Upper lobe of right lung (tissue), 1 donor: ENCODE results near the gene ZBTB44. TPM values are rescaled to one million over a fixed set of nuclear protein-coding genes. Genes with fewer than 3 reads are reported as not detected.
"Not testable (repeated sequence)": the region's sequence is repeated elsewhere in the genome, so short reads cannot be mapped to it uniquely, and the experiment has no call there.

ENCODE experiments used
- ATAC-seq: fragments of 200-7000 bp; cut with Tn5 transposase; one replicate; pipeline ENCODE4 v1.9.1; 2020; ENCODE audit warnings: mild to moderate bottlenecking, moderate library complexity
- DNase-seq: peaks from one replicate; pipeline ENCODE4 v3.0.0-alpha.2; 2020
- H3K27ac ChIP-seq: fragments of 200-600 bp; one replicate; pipeline ENCODE4 v1.8.0; 2022
- H3K27me3 ChIP-seq: fragments of 200-600 bp; one replicate; pipeline ENCODE4 v1.8.0; 2022; ENCODE audit warnings: mild to moderate bottlenecking
- H3K36me3 ChIP-seq: fragments of 200-600 bp; one replicate; pipeline ENCODE4 v1.8.0; 2022
- H3K4me1 ChIP-seq: fragments of 200-600 bp; one replicate; pipeline ENCODE4 v1.8.0; 2022
- H3K4me3 ChIP-seq: fragments of 200-600 bp; one replicate; pipeline ENCODE4 v1.8.0; 2022; ENCODE audit warnings: mild to moderate bottlenecking
- H3K9me3 ChIP-seq: fragments of 200-600 bp; one replicate; pipeline ENCODE4 v1.8.0; 2022
- CTCF ChIP-seq: fragments of 200-600 bp; IDR thresholded peaks from one replicate; pipeline ENCODE4 v1.8.0; 2022; ENCODE audit warnings: antibody characterized with exemption
- intact Hi-C: fragments of 100-400 bp; cut with DNase I; formaldehyde crosslinking; loops from one replicate; pipeline ENCODE4 v1.11.0; 2022
- total RNA-seq: library from RNA; stranded (reverse); fragmentation: NEBNext Ultra II Directional; extraction: Animal tissue kit (Norgen Biotek cat#: 25700); gene quantifications from one replicate; pipeline ENCODE4 v1.2.1, GENCODE V29; 2021
- donor health status: DM: no; HTN: yes; CAD: no; lungs with severe emphysema.

ZBTB44 gene
- total RNA-seq, 1 donor from 2014 or later, result 52.9 TPM

GRCh38 chr11:130295657-130296056 lies 19.1 kb downstream of the ZBTB44 start:
- Histone ChIP-seq H3K4me3 (no peak overlapping the region), H3K36me3 (no peaks in the 10 kb centered on the region), H3K4me1 (peaks cover 4% of the 10 kb centered on the region), H3K9me3 (no peaks in the 10 kb centered on the region), H3K27me3 (no peaks in the 10 kb centered on the region), H3K27ac (no peak overlapping the region)
- ATAC-seq, result no peak
- TF ChIP-seq CTCF, result no peak
- no peak for DNase-seq
- intact Hi-C loops, result no loop called here

GRCh38 chr11:130282111-130282510 lies 32.6 kb downstream of the ZBTB44 start:
- ATAC-seq (no peak), DNase-seq (no peak)
- H3K27me3 ChIP-seq, result no peaks in the 10 kb centered on the region
- peaks cover 6% of the 10 kb centered on the region for H3K4me1 ChIP-seq
- H3K27ac ChIP-seq, result no peak overlapping the region
- TF ChIP-seq CTCF, result no peak
- H3K4me3 ChIP-seq, result no peak overlapping the region
- intact Hi-C loops, result no loop called here
- peaks cover 7% of the 10 kb centered on the region for H3K9me3 ChIP-seq
- H3K36me3 ChIP-seq, result no peaks in the 10 kb centered on the region

- H3K4me3 ChIP-seq, DNase-seq, H3K27me3 ChIP-seq, intact Hi-C loops, H3K4me1 ChIP-seq, ATAC-seq, H3K36me3 ChIP-seq, H3K9me3 ChIP-seq, H3K27ac ChIP-seq: not testable (repeated sequence)
These were observed 33.4 kb downstream of the ZBTB44 start for GRCh38 chr11:130281341-130281740.

GRCh38 chr11:130279989-130280388 lies 34.7 kb downstream of the ZBTB44 start:
- no peak for TF ChIP-seq CTCF
- intact Hi-C loops, result no loop called here
- ATAC-seq (no peak), DNase-seq (no peak)
- Histone ChIP-seq H3K4me3 (no peak overlapping the region), H3K27me3 (no peaks in the 10 kb centered on the region), H3K9me3 (peaks cover 7% of the 10 kb centered on the region), H3K27ac (no peak overlapping the region), H3K36me3 (no peaks in the 10 kb centered on the region), H3K4me1 (peaks cover 6% of the 10 kb centered on the region)

- intact Hi-C loops, result no loop called here
- Histone ChIP-seq H3K27ac (no peak overlapping the region), H3K4me3 (no peak overlapping the region), H3K27me3 (no peaks in the 10 kb centered on the region), H3K36me3 (no peaks in the 10 kb centered on the region), H3K9me3 (peaks cover 7% of the 10 kb centered on the region), H3K4me1 (peaks cover 6% of the 10 kb centered on the region)
- DNase-seq (no peak), ATAC-seq (no peak)
- TF ChIP-seq CTCF, result no peak
These were observed 36.0 kb downstream of the ZBTB44 start for GRCh38 chr11:130278745-130279144.

- H3K36me3 ChIP-seq, result no peaks in the 10 kb centered on the region
- ATAC-seq, result no peak
- DNase-seq, result no peak
- TF ChIP-seq CTCF, result no peak
- H3K4me3 ChIP-seq, result no peak overlapping the region
- peaks cover 1% of the 10 kb centered on the region for H3K4me1 ChIP-seq
- peaks cover 7% of the 10 kb centered on the region for H3K9me3 ChIP-seq
- no peaks in the 10 kb centered on the region for H3K27me3 ChIP-seq
- intact Hi-C loops, result no loop called here
- no peak overlapping the region for H3K27ac ChIP-seq
These were observed 36.6 kb downstream of the ZBTB44 start for GRCh38 chr11:130278151-130278550.
